Measurements from ENCODE around the gene PTPRK.

PTPRK gene

GRCh38 chr6:128305976-128306375 is 214.4 kb downstream of the PTPRK start:
- Histone ChIP-seq H3K36me3 (ENCODE audit: insufficient read depth, low read length) (no peaks in the 10 kb centered on the region), H3K27me3 (ENCODE audit: control insufficient read depth in 1 of 2, insufficient read depth in 2 of 2, low read length in 2 of 2) (no peaks in the 10 kb centered on the region), H3K4me3 (ENCODE audit: low read depth in 1 of 2, low read length in 2 of 2) (no peak overlapping the region), H3K4me1 (ENCODE audit: insufficient read depth, low read length) (peaks cover 3% of the 10 kb centered on the region), H3K27ac (ENCODE audit: low read depth, low read length) (no peak overlapping the region), H3K9me3 (ENCODE audit: low read length) (no peaks in the 10 kb centered on the region), H3K9ac (ENCODE audit: low read length) (no peak overlapping the region)

- peaks cover 3% of the 10 kb centered on the region for H3K4me1 ChIP-seq (ENCODE audit: insufficient read depth, low read length)
- no peak overlapping the region for H3K9ac ChIP-seq (ENCODE audit: low read length)
- no peak overlapping the region for H3K4me3 ChIP-seq (ENCODE audit: low read depth in 1 of 2, low read length in 2 of 2)
- H3K36me3 ChIP-seq (ENCODE audit: insufficient read depth, low read length) = no peaks in the 10 kb centered on the region
- H3K27ac ChIP-seq (ENCODE audit: low read depth, low read length) = no peak overlapping the region
- no peaks in the 10 kb centered on the region for H3K27me3 ChIP-seq (ENCODE audit: control insufficient read depth in 1 of 2, insufficient read depth in 2 of 2, low read length in 2 of 2)
- no peaks in the 10 kb centered on the region for H3K9me3 ChIP-seq (ENCODE audit: low read length)
These were observed 215.2 kb downstream of the PTPRK start for GRCh38 chr6:128305228-128305627.

GRCh38 chr6:128303870-128304269 is 216.5 kb downstream of the PTPRK start:
- H3K9me3 ChIP-seq (ENCODE audit: low read length) = no peaks in the 10 kb centered on the region
- peaks cover 3% of the 10 kb centered on the region for H3K4me1 ChIP-seq (ENCODE audit: insufficient read depth, low read length)
- H3K9ac ChIP-seq (ENCODE audit: low read length) = no peak overlapping the region
- H3K27ac ChIP-seq (ENCODE audit: low read depth, low read length) = no peak overlapping the region
- no peak overlapping the region for H3K4me3 ChIP-seq (ENCODE audit: low read depth in 1 of 2, low read length in 2 of 2)
- no peaks in the 10 kb centered on the region for H3K27me3 ChIP-seq (ENCODE audit: control insufficient read depth in 1 of 2, insufficient read depth in 2 of 2, low read length in 2 of 2)
- H3K36me3 ChIP-seq (ENCODE audit: insufficient read depth, low read length) = no peaks in the 10 kb centered on the region

GRCh38 chr6:128302942-128303341 is 217.5 kb downstream of the PTPRK start:
- Histone ChIP-seq H3K4me1 (ENCODE audit: insufficient read depth, low read length) (peaks cover 3% of the 10 kb centered on the region), H3K27me3 (ENCODE audit: control insufficient read depth in 1 of 2, insufficient read depth in 2 of 2, low read length in 2 of 2) (no peaks in the 10 kb centered on the region), H3K9me3 (ENCODE audit: low read length) (no peaks in the 10 kb centered on the region), H3K9ac (ENCODE audit: low read length) (no peak overlapping the region), H3K4me3 (ENCODE audit: low read depth in 1 of 2, low read length in 2 of 2) (no peak overlapping the region), H3K36me3 (ENCODE audit: insufficient read depth, low read length) (no peaks in the 10 kb centered on the region), H3K27ac (ENCODE audit: low read depth, low read length) (no peak overlapping the region)

- H3K36me3 ChIP-seq (ENCODE audit: insufficient read depth, low read length) = no peaks in the 10 kb centered on the region
- H3K4me1 ChIP-seq (ENCODE audit: insufficient read depth, low read length) = no peaks in the 10 kb centered on the region
- no peaks in the 10 kb centered on the region for H3K9me3 ChIP-seq (ENCODE audit: low read length)
- H3K27me3 ChIP-seq (ENCODE audit: control insufficient read depth in 1 of 2, insufficient read depth in 2 of 2, low read length in 2 of 2) = no peaks in the 10 kb centered on the region
- no peak overlapping the region for H3K27ac ChIP-seq (ENCODE audit: low read depth, low read length)
- no peak overlapping the region for H3K4me3 ChIP-seq (ENCODE audit: low read depth in 1 of 2, low read length in 2 of 2)
- no peak overlapping the region for H3K9ac ChIP-seq (ENCODE audit: low read length)
These were observed 224.7 kb downstream of the PTPRK start for GRCh38 chr6:128295670-128296069.

- Histone ChIP-seq H3K4me3 (ENCODE audit: low read depth in 1 of 2, low read length in 2 of 2) (no peak overlapping the region), H3K9ac (ENCODE audit: low read length) (no peak overlapping the region), H3K4me1 (ENCODE audit: insufficient read depth, low read length) (no peaks in the 10 kb centered on the region), H3K36me3 (ENCODE audit: insufficient read depth, low read length) (no peaks in the 10 kb centered on the region), H3K9me3 (ENCODE audit: low read length) (no peaks in the 10 kb centered on the region), H3K27me3 (ENCODE audit: control insufficient read depth in 1 of 2, insufficient read depth in 2 of 2, low read length in 2 of 2) (no peaks in the 10 kb centered on the region), H3K27ac (ENCODE audit: low read depth, low read length) (no peak overlapping the region)
These were observed 230.2 kb downstream of the PTPRK start for GRCh38 chr6:128290221-128290620.

- no peak overlapping the region for H3K4me3 ChIP-seq (ENCODE audit: low read depth in 1 of 2, low read length in 2 of 2)
- no peaks in the 10 kb centered on the region for H3K27me3 ChIP-seq (ENCODE audit: control insufficient read depth in 1 of 2, insufficient read depth in 2 of 2, low read length in 2 of 2)
- no peaks in the 10 kb centered on the region for H3K36me3 ChIP-seq (ENCODE audit: insufficient read depth, low read length)
- H3K4me1 ChIP-seq (ENCODE audit: insufficient read depth, low read length) = peaks cover 9% of the 10 kb centered on the region
- no peak overlapping the region for H3K9ac ChIP-seq (ENCODE audit: low read length)
- no peak overlapping the region for H3K27ac ChIP-seq (ENCODE audit: low read depth, low read length)
- H3K9me3 ChIP-seq (ENCODE audit: low read length) = no peaks in the 10 kb centered on the region
These were observed 236.3 kb downstream of the PTPRK start for GRCh38 chr6:128284128-128284527.

- H3K4me1 ChIP-seq (ENCODE audit: insufficient read depth, low read length) = peaks cover 14% of the 10 kb centered on the region
- no peaks in the 10 kb centered on the region for H3K9me3 ChIP-seq (ENCODE audit: low read length)
- H3K27ac ChIP-seq (ENCODE audit: low read depth, low read length) = no peak overlapping the region
- no peaks in the 10 kb centered on the region for H3K36me3 ChIP-seq (ENCODE audit: insufficient read depth, low read length)
- H3K9ac ChIP-seq (ENCODE audit: low read length) = no peak overlapping the region
- no peak overlapping the region for H3K4me3 ChIP-seq (ENCODE audit: low read depth in 1 of 2, low read length in 2 of 2)
- no peaks in the 10 kb centered on the region for H3K27me3 ChIP-seq (ENCODE audit: control insufficient read depth in 1 of 2, insufficient read depth in 2 of 2, low read length in 2 of 2)
These were observed 237.4 kb downstream of the PTPRK start for GRCh38 chr6:128282961-128283360.

- Histone ChIP-seq H3K27me3 (ENCODE audit: control insufficient read depth in 1 of 2, insufficient read depth in 2 of 2, low read length in 2 of 2) (no peaks in the 10 kb centered on the region), H3K4me1 (ENCODE audit: insufficient read depth, low read length) (peaks cover 14% of the 10 kb centered on the region), H3K27ac (ENCODE audit: low read depth, low read length) (no peak overlapping the region), H3K9me3 (ENCODE audit: low read length) (no peaks in the 10 kb centered on the region), H3K9ac (ENCODE audit: low read length) (no peak overlapping the region), H3K4me3 (ENCODE audit: low read depth in 1 of 2, low read length in 2 of 2) (no peak overlapping the region), H3K36me3 (ENCODE audit: insufficient read depth, low read length) (no peaks in the 10 kb centered on the region)
These were observed 239.4 kb downstream of the PTPRK start for GRCh38 chr6:128280960-128281359.

GRCh38 chr6:128280066-128280465 is 240.3 kb downstream of the PTPRK start:
- Histone ChIP-seq H3K36me3 (ENCODE audit: insufficient read depth, low read length) (no peaks in the 10 kb centered on the region), H3K9ac (ENCODE audit: low read length) (no peak overlapping the region), H3K27ac (ENCODE audit: low read depth, low read length) (no peak overlapping the region), H3K4me1 (ENCODE audit: insufficient read depth, low read length) (peaks cover 21% of the 10 kb centered on the region), H3K27me3 (ENCODE audit: control insufficient read depth in 1 of 2, insufficient read depth in 2 of 2, low read length in 2 of 2) (no peaks in the 10 kb centered on the region), H3K9me3 (ENCODE audit: low read length) (no peaks in the 10 kb centered on the region), H3K4me3 (ENCODE audit: low read depth in 1 of 2, low read length in 2 of 2) (no peak overlapping the region)

- H3K9ac ChIP-seq (ENCODE audit: low read length) = no peak overlapping the region
- H3K4me3 ChIP-seq (ENCODE audit: low read depth in 1 of 2, low read length in 2 of 2) = no peak overlapping the region
- no peaks in the 10 kb centered on the region for H3K36me3 ChIP-seq (ENCODE audit: insufficient read depth, low read length)
- H3K9me3 ChIP-seq (ENCODE audit: low read length) = no peaks in the 10 kb centered on the region
- H3K27ac ChIP-seq (ENCODE audit: low read depth, low read length) = no peak overlapping the region
- H3K27me3 ChIP-seq (ENCODE audit: control insufficient read depth in 1 of 2, insufficient read depth in 2 of 2, low read length in 2 of 2) = no peaks in the 10 kb centered on the region
- H3K4me1 ChIP-seq (ENCODE audit: insufficient read depth, low read length) = peaks cover 17% of the 10 kb centered on the region
These were observed 241.6 kb downstream of the PTPRK start for GRCh38 chr6:128278836-128279235.

- H3K4me1 ChIP-seq (ENCODE audit: insufficient read depth, low read length) = peaks cover 15% of the 10 kb centered on the region
- no peaks in the 10 kb centered on the region for H3K27me3 ChIP-seq (ENCODE audit: control insufficient read depth in 1 of 2, insufficient read depth in 2 of 2, low read length in 2 of 2)
- H3K9ac ChIP-seq (ENCODE audit: low read length) = no peak overlapping the region
- no peaks in the 10 kb centered on the region for H3K9me3 ChIP-seq (ENCODE audit: low read length)
- no peak overlapping the region for H3K4me3 ChIP-seq (ENCODE audit: low read depth in 1 of 2, low read length in 2 of 2)
- H3K36me3 ChIP-seq (ENCODE audit: insufficient read depth, low read length) = no peaks in the 10 kb centered on the region
- no peak overlapping the region for H3K27ac ChIP-seq (ENCODE audit: low read depth, low read length)
These were observed 243.0 kb downstream of the PTPRK start for GRCh38 chr6:128277379-128277778.
